H9 (cell line): ENCODE results near the gene BARX2. TPM values are rescaled to one million over a fixed set of nuclear protein-coding genes. Genes with fewer than 3 reads are reported as not detected.

Source experiments
- DNase-seq: peaks from one replicate; pipeline ENCODE4 v3.0.0-alpha.2; 2017
- H2AFZ ChIP-seq: one replicate; pipeline ENCODE4 v1.6.1; 2013; ENCODE audit warnings: mild to moderate bottlenecking, low read length, control low read depth, moderate library complexity
- H2AK5ac ChIP-seq: 2 replicates; pipeline ENCODE4 v1.6.1; 2013; ENCODE audit warnings: low read length, control low read depth, mixed read lengths; ENCODE audit not compliant: insufficient read length
- H2BK120ac ChIP-seq: one replicate; pipeline ENCODE4 v1.6.1; 2013; ENCODE audit warnings: low read depth, mild to moderate bottlenecking, low read length, control low read depth, inconsistent platforms; ENCODE audit not compliant: poor library complexity, severe bottlenecking
- H2BK12ac ChIP-seq: 2 replicates; pipeline ENCODE4 v1.6.1; 2013; ENCODE audit warnings: low read length, control low read depth, mixed read lengths, low read depth; ENCODE audit not compliant: insufficient read length
- H2BK15ac ChIP-seq: 2 replicates; pipeline ENCODE4 v1.6.1; 2013; ENCODE audit warnings: low read depth, low read length, control low read depth
- H2BK20ac ChIP-seq: one replicate; pipeline ENCODE4 v1.6.1; 2013; ENCODE audit warnings: low read depth, mild to moderate bottlenecking, low read length, control low read depth, inconsistent platforms; ENCODE audit not compliant: poor library complexity, severe bottlenecking
- H2BK5ac ChIP-seq: 2 replicates; pipeline ENCODE4 v1.6.1; 2013; ENCODE audit warnings: low read length, control low read depth, mixed read lengths; ENCODE audit not compliant: insufficient read length
- H3K14ac ChIP-seq: 2 replicates; pipeline ENCODE4 v1.6.1; 2013; ENCODE audit warnings: low read length, control low read depth; ENCODE audit not compliant: insufficient read depth
- H3K18ac ChIP-seq: 2 replicates; pipeline ENCODE4 v1.6.1; 2013; ENCODE audit warnings: low read depth, mild to moderate bottlenecking, mixed read lengths, low read length, control low read depth; ENCODE audit not compliant: insufficient read length
- H3K23ac ChIP-seq: 2 replicates; pipeline ENCODE4 v1.6.1; 2013; ENCODE audit warnings: low read length, control low read depth, mixed read lengths, low read depth; ENCODE audit not compliant: insufficient read length
- H3K23me2 ChIP-seq: 2 replicates; pipeline ENCODE4 v1.6.1; 2013; ENCODE audit warnings: low read depth, mild to moderate bottlenecking, mixed read lengths, low read length, control low read depth; ENCODE audit not compliant: insufficient read length, poor library complexity, severe bottlenecking
- H3K27ac ChIP-seq: 2 replicates; pipeline ENCODE4 v1.5.1; 2013; ENCODE audit warnings: low read length, control low read depth, mixed read lengths, low read depth; ENCODE audit not compliant: insufficient read length
- H3K27me3 ChIP-seq: 2 replicates; pipeline ENCODE4 v1.6.1; 2013; ENCODE audit warnings: low read length, control low read depth, inconsistent platforms; ENCODE audit not compliant: insufficient read depth
- H3K4ac ChIP-seq: 2 replicates; pipeline ENCODE4 v1.6.1; 2013; ENCODE audit warnings: low read depth, mild to moderate bottlenecking, control low read depth, inconsistent platforms, low read length, moderate library complexity
- H3K4me1 ChIP-seq: 2 replicates; pipeline ENCODE4 v1.6.1; 2013; ENCODE audit warnings: low read length, control low read depth, inconsistent platforms; ENCODE audit not compliant: insufficient read depth
- H3K4me2 ChIP-seq: 2 replicates; pipeline ENCODE4 v1.6.1; 2013; ENCODE audit warnings: low read length, control low read depth, mixed read lengths; ENCODE audit not compliant: insufficient read length, insufficient read depth
- H3K56ac ChIP-seq: 2 replicates; pipeline ENCODE4 v1.6.1; 2013; ENCODE audit warnings: low read depth, mild to moderate bottlenecking, mixed read lengths, low read length, control low read depth; ENCODE audit not compliant: insufficient read length
- H3K79me1 ChIP-seq: 2 replicates; pipeline ENCODE4 v1.6.1; 2013; ENCODE audit warnings: low read depth, mild to moderate bottlenecking, moderate library complexity, low read length, control low read depth, inconsistent platforms; ENCODE audit not compliant: insufficient read depth, poor library complexity, severe bottlenecking
- H3K79me2 ChIP-seq: 2 replicates; pipeline ENCODE4 v1.6.1; 2013; ENCODE audit warnings: low read length, control low read depth, inconsistent platforms; ENCODE audit not compliant: insufficient read depth
- H3K9ac ChIP-seq: 2 replicates; pipeline ENCODE4 v1.6.1; 2013; ENCODE audit warnings: low read length, control low read depth, mixed read lengths; ENCODE audit not compliant: insufficient read length; ENCODE audit errors: extremely low read depth
- H3K9me3 ChIP-seq: one replicate; pipeline ENCODE4 v1.6.1; 2013; ENCODE audit warnings: low read depth, low read length, inconsistent platforms; ENCODE audit not compliant: control insufficient read depth
- H3T11ph ChIP-seq: one replicate; pipeline ENCODE4 v1.6.1; 2013; ENCODE audit warnings: mild to moderate bottlenecking, low read length, control low read depth, inconsistent platforms
- H4K20me1 ChIP-seq: one replicate; pipeline ENCODE4 v1.6.1; 2013; ENCODE audit not compliant: control insufficient read depth, insufficient read length, insufficient read depth
- H4K5ac ChIP-seq: 2 replicates; pipeline ENCODE4 v1.6.1; 2013; ENCODE audit warnings: low read depth, mild to moderate bottlenecking, mixed read lengths, low read length, control low read depth; ENCODE audit not compliant: insufficient read length
- H4K8ac ChIP-seq: replicated peaks from 2 replicates; pipeline ENCODE4 v1.6.1; 2013; ENCODE audit warnings: low read length, control low read depth, mixed read lengths, low read depth; ENCODE audit not compliant: insufficient read length
- H4K91ac ChIP-seq: 2 replicates; pipeline ENCODE4 v1.6.1; 2013; ENCODE audit warnings: low read depth, mild to moderate bottlenecking, moderate library complexity, mixed read lengths, low read length, control low read depth; ENCODE audit not compliant: insufficient read length
- H3K27ac Mint-ChIP-seq, 3 experiments: 2 replicates in 2 of 3; 3 replicates in 1 of 3; pipeline ENCODE4 v1.8.0; 2020 to 2021; ENCODE audit warnings: mixed read lengths in 3 of 3, mild to moderate bottlenecking in 1 of 3, moderate library complexity in 1 of 3
- H3K27me3 Mint-ChIP-seq: 2 replicates; pipeline ENCODE4 v1.8.0; 2021; ENCODE audit warnings: low read depth, mild to moderate bottlenecking, moderate library complexity, mixed read lengths
- H3K36me3 Mint-ChIP-seq, 3 experiments: 2 replicates in 2 of 3; 3 replicates in 1 of 3; pipeline ENCODE4 v1.8.0; 2020 to 2021; ENCODE audit warnings: low read depth in 3 of 3, mixed read lengths in 3 of 3; ENCODE audit not compliant: insufficient read depth in 1 of 3
- H3K4me1 Mint-ChIP-seq, 2 experiments: 2 replicates each; pipeline ENCODE4 v1.8.0; 2020; ENCODE audit warnings: mixed read lengths in 2 of 2
- H3K4me3 Mint-ChIP-seq, 2 experiments: 2 replicates in 1 of 2; 3 replicates in 1 of 2; pipeline ENCODE4 v1.8.0; 2020 to 2021; ENCODE audit warnings: mild to moderate bottlenecking in 2 of 2, mixed read lengths in 2 of 2, moderate library complexity in 1 of 2
- H3K9me3 Mint-ChIP-seq, 2 experiments: 2 replicates in 1 of 2; 3 replicates in 1 of 2; pipeline ENCODE4 v1.8.0; 2020; ENCODE audit warnings: mild to moderate bottlenecking in 2 of 2, mixed read lengths in 2 of 2, moderate library complexity in 1 of 2
- WGBS: extraction: QIAGEN DNeasy Blood & Tissue Kit; methylation state at CpG from one replicate; pipeline ENCODE4 v1.1.7; 2013; ENCODE audit warnings: missing lambda C conversion rate, low lambda C conversion rate, mixed read lengths; ENCODE audit not compliant: insufficient read length; ENCODE audit errors: extremely low coverage; 5-methylcytosine and 5-hydroxymethylcytosine counted together
- total RNA-seq: library from RNA; stranded (reverse); gene quantifications from 2 replicates; pipeline ENCODE4 v1.2.1, GENCODE V29; 2021
- TF ChIP-seq, protein P1 (sequence below): fragments of 200-600 bp; sonication (generic); conservative IDR thresholded peaks from 3 replicates; pipeline ENCODE4 v1.8.0; 2021; ENCODE audit warnings: antibody characterized with exemption, mild to moderate bottlenecking

BARX2 gene
- total RNA-seq, 1 experiment from 2014 or later, result not detected

DNA sequence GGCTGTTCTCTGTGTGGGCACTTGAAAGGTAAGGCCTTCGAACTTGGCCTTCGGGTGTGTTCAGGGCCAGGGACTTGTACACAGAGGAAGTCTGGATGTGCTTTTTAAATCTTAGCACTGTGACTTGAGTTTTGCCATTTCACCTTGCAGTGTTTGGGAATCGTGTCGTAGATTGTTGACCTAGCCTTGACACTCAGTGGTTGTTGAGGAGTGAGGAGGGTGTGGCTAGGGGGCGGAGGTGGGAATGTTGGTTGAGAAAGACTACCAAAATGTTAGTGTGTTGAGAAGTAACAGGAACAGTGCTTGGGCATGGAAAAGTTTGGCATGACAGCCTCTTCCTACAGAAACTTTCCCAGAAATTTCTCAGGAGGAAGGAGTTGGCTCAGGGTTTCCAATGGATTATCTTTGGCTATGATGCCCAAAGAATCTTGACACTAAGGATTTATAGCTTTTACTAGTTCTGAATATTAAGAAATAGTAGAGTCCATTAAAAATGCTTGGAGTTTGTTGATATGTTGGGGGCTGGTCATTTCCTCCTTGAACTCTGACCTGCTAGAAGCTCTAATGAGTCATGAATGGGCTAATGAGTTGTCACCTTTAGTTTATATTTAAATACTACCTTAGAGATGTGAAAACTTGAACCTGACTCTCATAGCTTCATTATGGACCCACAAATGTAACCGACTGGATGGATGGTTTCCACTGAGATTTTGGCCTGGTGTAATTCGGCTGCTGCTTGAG is 40.6 kb downstream of the BARX2 start:
- Histone ChIP-seq H2BK12ac (no peak overlapping the region), H4K91ac (no peak overlapping the region), H3K4me2 (no peak overlapping the region), H2BK20ac (no peak overlapping the region), H3K4me1 (no peaks in the 10 kb centered on the region), H3K9me3 (no peaks in the 10 kb centered on the region), H3K23me2 (no peaks in the 10 kb centered on the region), H4K20me1 (no peaks in the 10 kb centered on the region), H4K5ac (no peak overlapping the region), H3K14ac (no peak overlapping the region), H3K27me3 (no peaks in the 10 kb centered on the region), H3K79me2 (no peaks in the 10 kb centered on the region), H3K4ac (no peak overlapping the region), H3K9ac (no peak overlapping the region), H2AFZ (no peak overlapping the region), H3T11ph (no peak overlapping the region), H3K27ac (no peak overlapping the region), H3K23ac (no peak overlapping the region), H2BK5ac (no peak overlapping the region), H2BK15ac (no peak overlapping the region), H3K18ac (no peak overlapping the region), H3K56ac (no peak overlapping the region), H4K8ac (no peak overlapping the region), H2AK5ac (no peak overlapping the region), H3K79me1 (no peaks in the 10 kb centered on the region), H2BK120ac (no peak overlapping the region)
- no peak overlapping the region for H3K27ac Mint-ChIP-seq
- no peak for DNase-seq
- no peaks in the 10 kb centered on the region; a peak in 2 of 5 replicates for H3K9me3 Mint-ChIP-seq
- TF ChIP-seq, protein P1, sequence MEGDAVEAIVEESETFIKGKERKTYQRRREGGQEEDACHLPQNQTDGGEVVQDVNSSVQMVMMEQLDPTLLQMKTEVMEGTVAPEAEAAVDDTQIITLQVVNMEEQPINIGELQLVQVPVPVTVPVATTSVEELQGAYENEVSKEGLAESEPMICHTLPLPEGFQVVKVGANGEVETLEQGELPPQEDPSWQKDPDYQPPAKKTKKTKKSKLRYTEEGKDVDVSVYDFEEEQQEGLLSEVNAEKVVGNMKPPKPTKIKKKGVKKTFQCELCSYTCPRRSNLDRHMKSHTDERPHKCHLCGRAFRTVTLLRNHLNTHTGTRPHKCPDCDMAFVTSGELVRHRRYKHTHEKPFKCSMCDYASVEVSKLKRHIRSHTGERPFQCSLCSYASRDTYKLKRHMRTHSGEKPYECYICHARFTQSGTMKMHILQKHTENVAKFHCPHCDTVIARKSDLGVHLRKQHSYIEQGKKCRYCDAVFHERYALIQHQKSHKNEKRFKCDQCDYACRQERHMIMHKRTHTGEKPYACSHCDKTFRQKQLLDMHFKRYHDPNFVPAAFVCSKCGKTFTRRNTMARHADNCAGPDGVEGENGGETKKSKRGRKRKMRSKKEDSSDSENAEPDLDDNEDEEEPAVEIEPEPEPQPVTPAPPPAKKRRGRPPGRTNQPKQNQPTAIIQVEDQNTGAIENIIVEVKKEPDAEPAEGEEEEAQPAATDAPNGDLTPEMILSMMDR, result no peak
- no CpG with 5 or more reads among the region's 7 CpGs for WGBS
- H3K36me3 Mint-ChIP-seq, result no peaks in the 10 kb centered on the region; a peak in 1 of 7 replicates
- H3K27me3 Mint-ChIP-seq, result no peaks in the 10 kb centered on the region; the same call in 1 of the 2 replicates
- H3K4me3 Mint-ChIP-seq, result no peak overlapping the region
- no peaks in the 10 kb centered on the region; a peak in 1 of 4 replicates for H3K4me1 Mint-ChIP-seq
